Ishikawa (cell line): ENCODE results near the gene ATP2A3.

Experiments
- EGR1 ChIP-seq: IDR thresholded peaks from 2 replicates; pipeline ENCODE4 v1.6.1; 2012
- FOXM1 ChIP-seq: IDR thresholded peaks from 2 replicates; pipeline ENCODE4 v1.6.1; 2012; ENCODE audit warnings: low read depth, borderline replicate concordance
- MAX ChIP-seq: IDR thresholded peaks from 2 replicates; pipeline ENCODE4 v1.6.1; 2012
- NFIC ChIP-seq: IDR thresholded peaks from 2 replicates; pipeline ENCODE4 v1.6.1; 2012
- RAD21 ChIP-seq: IDR thresholded peaks from 2 replicates; pipeline ENCODE4 v1.6.1; 2012; ENCODE audit warnings: low read depth
- REST ChIP-seq: IDR thresholded peaks from 2 replicates; pipeline ENCODE4 v1.6.1; 2012; ENCODE audit warnings: low read depth, mild to moderate bottlenecking
- TAF1 ChIP-seq: IDR thresholded peaks from 2 replicates; pipeline ENCODE4 v1.6.1; 2012; ENCODE audit warnings: low read depth, mild to moderate bottlenecking
- TEAD4 ChIP-seq: IDR thresholded peaks from 2 replicates; pipeline ENCODE4 v1.6.1; 2012
- YY1 ChIP-seq: IDR thresholded peaks from 2 replicates; pipeline ENCODE4 v1.6.1; 2012; ENCODE audit warnings: low read depth

GRCh38 chr17:3959921-3960601, 4.2 kb downstream of the ATP2A3 start:
- TF ChIP-seq FOXM1: no peak
- no peak for TF ChIP-seq TAF1
- no peak for TF ChIP-seq EGR1
- TF ChIP-seq NFIC: no peak
- no peak for TF ChIP-seq RAD21
- no peak for TF ChIP-seq REST
- no peak for TF ChIP-seq YY1
- TF ChIP-seq TEAD4: no peak
- no peak for TF ChIP-seq MAX
